Endothelial cell (in vitro differentiated cells): ENCODE data around the gene DNAJA4. TPM values are rescaled to one million over a fixed set of nuclear protein-coding genes. Genes with fewer than 3 reads are reported as not detected.

Experiments used
- DNase-seq: peaks from one replicate; pipeline ENCODE4 v3.0.0; 2021; ENCODE audit warnings: low spot score
- H3K27ac Mint-ChIP-seq: one replicate; pipeline ENCODE4 v1.8.0; 2021; ENCODE audit warnings: mixed read lengths, inconsistent platforms; ENCODE audit not compliant: unreplicated experiment
- H3K27me3 Mint-ChIP-seq: one replicate; pipeline ENCODE4 v1.8.0; 2021; ENCODE audit warnings: mild to moderate bottlenecking, moderate library complexity, mixed read lengths, inconsistent platforms; ENCODE audit not compliant: unreplicated experiment
- H3K36me3 Mint-ChIP-seq: one replicate; pipeline ENCODE4 v1.8.0; 2021; ENCODE audit warnings: mild to moderate bottlenecking, low read depth, mixed read lengths, inconsistent platforms; ENCODE audit not compliant: unreplicated experiment
- H3K4me1 Mint-ChIP-seq: one replicate; pipeline ENCODE4 v1.8.0; 2021; ENCODE audit warnings: mild to moderate bottlenecking, mixed read lengths, inconsistent platforms; ENCODE audit not compliant: unreplicated experiment
- H3K4me3 Mint-ChIP-seq: one replicate; pipeline ENCODE4 v1.8.0; 2021; ENCODE audit warnings: mild to moderate bottlenecking, mixed read lengths, inconsistent platforms; ENCODE audit not compliant: unreplicated experiment
- H3K9me3 Mint-ChIP-seq: one replicate; pipeline ENCODE4 v1.8.0; 2021; ENCODE audit warnings: mixed read lengths, inconsistent platforms; ENCODE audit not compliant: unreplicated experiment
- total RNA-seq: library from RNA; stranded (reverse); fragmentation: NEBNext Ultra II Directional; extraction: Animal tissue kit (Norgen Biotek cat#: 25700); gene quantifications from one replicate; pipeline ENCODE4 v1.2.1, GENCODE V29; 2021; ENCODE audit not compliant: unreplicated experiment
- TF ChIP-seq, protein P1 (sequence below): fragments of 200-600 bp; sonication (generic); IDR thresholded peaks from one replicate; pipeline ENCODE4 v1.5.0; 2021; ENCODE audit warnings: antibody characterized with exemption; ENCODE audit not compliant: unreplicated experiment

The DNAJA4 gene
- total RNA-seq, 1 donor from 2014 or later = 2.1 TPM

DNA sequence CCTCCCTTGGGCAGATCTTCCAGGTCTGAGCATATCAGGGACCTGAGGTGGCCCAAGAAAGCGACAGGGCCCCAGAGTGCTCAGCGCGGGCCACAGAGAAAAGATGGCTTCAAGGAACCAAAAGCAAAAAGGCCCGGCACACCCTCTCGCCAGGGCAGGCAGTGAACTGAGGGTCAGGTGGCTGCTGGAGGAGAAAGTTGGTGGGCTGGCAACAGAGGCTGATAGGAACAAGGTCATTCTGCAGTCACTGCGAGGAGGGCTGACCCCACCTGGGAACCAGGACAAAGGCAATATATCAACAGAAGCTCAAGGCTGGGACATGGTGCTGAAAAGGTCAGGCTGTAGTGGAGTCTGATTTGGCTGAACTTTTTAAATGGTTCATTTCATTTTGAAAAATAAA lies 27.2 kb upstream of the DNAJA4 start:
- Mint-ChIP-seq H3K27ac (no peak overlapping the region), H3K4me1 (peaks cover 3% of the 10 kb centered on the region), H3K27me3 (no peaks in the 10 kb centered on the region), H3K4me3 (no peak overlapping the region), H3K36me3 (no peaks in the 10 kb centered on the region), H3K9me3 (no peaks in the 10 kb centered on the region)
- DNase-seq = no peak
- TF ChIP-seq, protein P1, sequence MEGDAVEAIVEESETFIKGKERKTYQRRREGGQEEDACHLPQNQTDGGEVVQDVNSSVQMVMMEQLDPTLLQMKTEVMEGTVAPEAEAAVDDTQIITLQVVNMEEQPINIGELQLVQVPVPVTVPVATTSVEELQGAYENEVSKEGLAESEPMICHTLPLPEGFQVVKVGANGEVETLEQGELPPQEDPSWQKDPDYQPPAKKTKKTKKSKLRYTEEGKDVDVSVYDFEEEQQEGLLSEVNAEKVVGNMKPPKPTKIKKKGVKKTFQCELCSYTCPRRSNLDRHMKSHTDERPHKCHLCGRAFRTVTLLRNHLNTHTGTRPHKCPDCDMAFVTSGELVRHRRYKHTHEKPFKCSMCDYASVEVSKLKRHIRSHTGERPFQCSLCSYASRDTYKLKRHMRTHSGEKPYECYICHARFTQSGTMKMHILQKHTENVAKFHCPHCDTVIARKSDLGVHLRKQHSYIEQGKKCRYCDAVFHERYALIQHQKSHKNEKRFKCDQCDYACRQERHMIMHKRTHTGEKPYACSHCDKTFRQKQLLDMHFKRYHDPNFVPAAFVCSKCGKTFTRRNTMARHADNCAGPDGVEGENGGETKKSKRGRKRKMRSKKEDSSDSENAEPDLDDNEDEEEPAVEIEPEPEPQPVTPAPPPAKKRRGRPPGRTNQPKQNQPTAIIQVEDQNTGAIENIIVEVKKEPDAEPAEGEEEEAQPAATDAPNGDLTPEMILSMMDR = no peak

DNA sequence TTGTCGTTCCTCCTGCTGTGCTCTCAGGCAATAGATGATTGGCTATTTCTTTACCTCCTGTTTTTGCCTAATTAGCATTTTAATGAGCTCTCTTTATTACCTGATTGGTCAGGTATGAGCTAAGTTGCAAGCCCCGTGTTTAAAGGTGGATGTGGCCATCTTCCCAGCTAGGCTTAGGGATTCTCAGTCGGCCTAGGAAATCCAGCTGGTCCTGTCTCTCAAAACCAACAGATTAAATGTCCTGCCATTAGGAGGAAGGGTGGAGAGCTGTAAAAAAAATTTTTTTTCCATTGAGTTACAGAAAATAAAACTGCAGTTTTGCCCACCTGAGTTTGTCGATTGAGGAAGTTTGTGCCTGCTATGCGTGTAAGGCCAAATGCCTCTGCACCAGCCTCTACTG lies 24.6 kb upstream of the DNAJA4 start:
- H3K27ac Mint-ChIP-seq = no peak overlapping the region
- H3K9me3 Mint-ChIP-seq = no peaks in the 10 kb centered on the region
- H3K4me3 Mint-ChIP-seq = no peak overlapping the region
- no peaks in the 10 kb centered on the region for H3K27me3 Mint-ChIP-seq
- H3K4me1 Mint-ChIP-seq = no peaks in the 10 kb centered on the region
- no peaks in the 10 kb centered on the region for H3K36me3 Mint-ChIP-seq
- TF ChIP-seq, protein P1 = no peak
- no peak for DNase-seq

DNA sequence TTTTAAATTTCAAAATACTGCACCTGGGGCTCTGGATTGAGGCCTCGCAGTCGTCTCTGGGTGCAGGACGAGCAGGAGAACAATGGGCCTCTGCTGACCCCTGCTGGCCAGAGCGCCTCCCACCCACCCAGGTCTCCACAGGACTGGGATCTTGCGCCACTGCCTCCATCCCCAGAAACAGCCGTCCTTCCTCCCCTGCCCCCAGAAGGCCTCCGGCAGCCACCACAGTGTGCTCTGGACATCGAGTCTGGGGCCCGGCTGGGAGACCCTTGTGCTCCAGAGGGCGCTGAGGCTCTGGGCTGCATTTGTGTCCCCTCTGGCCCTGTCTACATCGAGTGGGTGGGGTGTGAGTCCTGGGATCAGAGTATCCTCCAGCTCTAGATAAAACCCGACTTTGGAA lies 23.3 kb upstream of the DNAJA4 start:
- no peak overlapping the region for H3K27ac Mint-ChIP-seq
- H3K4me3 Mint-ChIP-seq = no peak overlapping the region
- no peaks in the 10 kb centered on the region for H3K27me3 Mint-ChIP-seq
- TF ChIP-seq, protein P1 = peak; percentile 86
- DNase-seq = peak; percentile 95
- H3K4me1 Mint-ChIP-seq = no peaks in the 10 kb centered on the region
- H3K36me3 Mint-ChIP-seq = no peaks in the 10 kb centered on the region
- no peaks in the 10 kb centered on the region for H3K9me3 Mint-ChIP-seq

DNA sequence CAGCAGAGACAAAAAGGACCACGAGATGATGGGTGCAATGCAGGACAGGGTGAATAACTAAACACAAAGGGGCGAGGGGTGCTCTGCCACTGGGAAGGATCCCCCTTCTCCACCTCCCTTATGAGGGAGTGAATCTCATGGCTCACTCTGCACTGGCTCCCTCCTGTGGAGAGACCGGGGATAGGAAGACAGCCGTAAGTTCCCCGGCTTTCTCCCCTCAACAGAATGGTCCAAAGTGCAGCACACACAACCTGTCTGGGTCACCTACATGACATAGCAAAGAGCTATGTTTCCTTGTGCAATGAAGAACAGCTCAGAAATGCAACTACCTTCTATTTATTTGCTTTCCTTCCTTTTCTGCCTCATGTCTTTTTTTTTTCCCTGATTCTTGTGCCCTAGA lies 22.2 kb upstream of the DNAJA4 start:
- no peaks in the 10 kb centered on the region for H3K9me3 Mint-ChIP-seq
- TF ChIP-seq, protein P1 = peak; percentile 32
- no peaks in the 10 kb centered on the region for H3K36me3 Mint-ChIP-seq
- DNase-seq = peak; percentile 63
- H3K4me3 Mint-ChIP-seq = no peak overlapping the region
- H3K27me3 Mint-ChIP-seq = no peaks in the 10 kb centered on the region
- H3K27ac Mint-ChIP-seq = no peak overlapping the region
- no peaks in the 10 kb centered on the region for H3K4me1 Mint-ChIP-seq

DNA sequence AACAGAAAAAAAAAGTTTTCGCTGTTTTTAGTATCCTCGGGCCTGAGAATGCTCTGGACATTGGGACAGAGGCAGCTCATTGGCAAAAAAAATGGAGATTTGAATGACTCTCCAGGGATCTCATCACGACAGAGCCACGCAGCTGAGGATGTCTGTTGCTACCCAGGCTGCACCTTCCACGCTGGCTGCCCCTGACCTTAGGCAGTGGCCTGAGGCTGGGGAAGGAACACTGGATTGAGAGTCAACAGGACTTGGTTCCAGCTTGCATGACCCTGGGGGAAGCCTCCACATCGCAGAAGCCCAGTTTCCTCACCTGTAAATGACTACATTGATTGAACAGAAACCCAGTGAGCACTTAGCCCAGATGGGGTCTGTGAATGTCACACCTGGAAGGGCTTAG lies 21.3 kb upstream of the DNAJA4 start:
- TF ChIP-seq, protein P1 = no peak
- H3K9me3 Mint-ChIP-seq = no peaks in the 10 kb centered on the region
- no peak overlapping the region for H3K4me3 Mint-ChIP-seq
- H3K27me3 Mint-ChIP-seq = no peaks in the 10 kb centered on the region
- DNase-seq = no peak
- no peak overlapping the region for H3K27ac Mint-ChIP-seq
- H3K36me3 Mint-ChIP-seq = no peaks in the 10 kb centered on the region
- no peaks in the 10 kb centered on the region for H3K4me1 Mint-ChIP-seq
